HepG2 (cell line): ENCODE data around the gene TPCN2. TPM values are rescaled to one million over a fixed set of nuclear protein-coding genes. Genes with fewer than 3 reads are reported as not detected.

Experiments
- CBFB ChIP-seq: sonication (generic); formaldehyde crosslinking; IDR thresholded peaks from 2 replicates; pipeline ENCODE4 v1.4.0; 2020; ENCODE audit warnings: missing genetic modification reagents
- KDM2A ChIP-seq: sonication (generic); formaldehyde crosslinking; IDR thresholded peaks from 2 replicates; pipeline ENCODE4 v1.4.0; 2020; ENCODE audit warnings: low read depth, missing genetic modification reagents, borderline replicate concordance
- PRDM10 ChIP-seq: sonication (generic); formaldehyde crosslinking; IDR thresholded peaks from 2 replicates; pipeline ENCODE4 v1.4.0; 2020; ENCODE audit warnings: low read depth, missing genetic modification reagents
- SSRP1 ChIP-seq: IDR thresholded peaks from 2 replicates; pipeline ENCODE4 v1.6.1; 2016; ENCODE audit warnings: control low read depth
- ZBTB20 ChIP-seq: sonication (generic); formaldehyde crosslinking; IDR thresholded peaks from 2 replicates; pipeline ENCODE4 v1.8.1; 2023; ENCODE audit warnings: missing genetic modification reagents, low read depth, mild to moderate bottlenecking, borderline replicate concordance
- ZNF18 ChIP-seq: sonication (generic); formaldehyde crosslinking; IDR thresholded peaks from 2 replicates; pipeline ENCODE4 v1.8.0; 2022; ENCODE audit warnings: mild to moderate bottlenecking, missing genetic modification reagents; ENCODE audit not compliant: insufficient replicate concordance
- ZNF678 ChIP-seq: sonication (generic); formaldehyde crosslinking; IDR thresholded peaks from 2 replicates; pipeline ENCODE4 v1.4.0; 2020; ENCODE audit warnings: mild to moderate bottlenecking, missing genetic modification reagents
- polyA plus RNA-seq, 8 experiments: library from polyadenylated mRNA; depleted of rRNA in 3 of 8; stranded (reverse) in 7 of 8; unstranded in 1 of 8; fragments of >200 nt; fragmentation: Illumina TruSeq in 4 of 8; extraction: Trizol in 4 of 8; gene quantifications; 2 replicates each; pipeline versions ENCODE4 v1.2.1 to v1.2.3, GENCODE V29; 2011 to 2016; ENCODE audit warnings: low read depth in 4 of 8, missing spikeins in 1 of 8, mixed read lengths in 1 of 8; ENCODE audit not compliant: insufficient read depth in 1 of 8
- total RNA-seq, 5 experiments: library from RNA; depleted of rRNA; stranded (reverse); fragments of >200 nt; fragmentation: Illumina TruSeq; extraction: Trizol; gene quantifications; 2 replicates each; pipeline ENCODE4 v1.2.3, GENCODE V29; 2016; ENCODE audit warnings: low read depth in 1 of 5
- TF ChIP-seq, protein P1 (sequence below): sonication (generic); formaldehyde crosslinking; IDR thresholded peaks from 2 replicates; pipeline ENCODE4 v1.9.0; 2021; ENCODE audit warnings: mild to moderate bottlenecking, missing genetic modification reagents

Gene TPCN2
- total and polyA plus RNA-seq, 2 of the 13 experiments (the other 11 are each of a cell fraction or from before 2014, with no cell fraction given), result 5.6 to 5.9 TPM

GRCh38 chr11:69122630-69123431 lies 74.1 kb downstream of the TPCN2 start (continued):
- TF ChIP-seq, protein P1, sequence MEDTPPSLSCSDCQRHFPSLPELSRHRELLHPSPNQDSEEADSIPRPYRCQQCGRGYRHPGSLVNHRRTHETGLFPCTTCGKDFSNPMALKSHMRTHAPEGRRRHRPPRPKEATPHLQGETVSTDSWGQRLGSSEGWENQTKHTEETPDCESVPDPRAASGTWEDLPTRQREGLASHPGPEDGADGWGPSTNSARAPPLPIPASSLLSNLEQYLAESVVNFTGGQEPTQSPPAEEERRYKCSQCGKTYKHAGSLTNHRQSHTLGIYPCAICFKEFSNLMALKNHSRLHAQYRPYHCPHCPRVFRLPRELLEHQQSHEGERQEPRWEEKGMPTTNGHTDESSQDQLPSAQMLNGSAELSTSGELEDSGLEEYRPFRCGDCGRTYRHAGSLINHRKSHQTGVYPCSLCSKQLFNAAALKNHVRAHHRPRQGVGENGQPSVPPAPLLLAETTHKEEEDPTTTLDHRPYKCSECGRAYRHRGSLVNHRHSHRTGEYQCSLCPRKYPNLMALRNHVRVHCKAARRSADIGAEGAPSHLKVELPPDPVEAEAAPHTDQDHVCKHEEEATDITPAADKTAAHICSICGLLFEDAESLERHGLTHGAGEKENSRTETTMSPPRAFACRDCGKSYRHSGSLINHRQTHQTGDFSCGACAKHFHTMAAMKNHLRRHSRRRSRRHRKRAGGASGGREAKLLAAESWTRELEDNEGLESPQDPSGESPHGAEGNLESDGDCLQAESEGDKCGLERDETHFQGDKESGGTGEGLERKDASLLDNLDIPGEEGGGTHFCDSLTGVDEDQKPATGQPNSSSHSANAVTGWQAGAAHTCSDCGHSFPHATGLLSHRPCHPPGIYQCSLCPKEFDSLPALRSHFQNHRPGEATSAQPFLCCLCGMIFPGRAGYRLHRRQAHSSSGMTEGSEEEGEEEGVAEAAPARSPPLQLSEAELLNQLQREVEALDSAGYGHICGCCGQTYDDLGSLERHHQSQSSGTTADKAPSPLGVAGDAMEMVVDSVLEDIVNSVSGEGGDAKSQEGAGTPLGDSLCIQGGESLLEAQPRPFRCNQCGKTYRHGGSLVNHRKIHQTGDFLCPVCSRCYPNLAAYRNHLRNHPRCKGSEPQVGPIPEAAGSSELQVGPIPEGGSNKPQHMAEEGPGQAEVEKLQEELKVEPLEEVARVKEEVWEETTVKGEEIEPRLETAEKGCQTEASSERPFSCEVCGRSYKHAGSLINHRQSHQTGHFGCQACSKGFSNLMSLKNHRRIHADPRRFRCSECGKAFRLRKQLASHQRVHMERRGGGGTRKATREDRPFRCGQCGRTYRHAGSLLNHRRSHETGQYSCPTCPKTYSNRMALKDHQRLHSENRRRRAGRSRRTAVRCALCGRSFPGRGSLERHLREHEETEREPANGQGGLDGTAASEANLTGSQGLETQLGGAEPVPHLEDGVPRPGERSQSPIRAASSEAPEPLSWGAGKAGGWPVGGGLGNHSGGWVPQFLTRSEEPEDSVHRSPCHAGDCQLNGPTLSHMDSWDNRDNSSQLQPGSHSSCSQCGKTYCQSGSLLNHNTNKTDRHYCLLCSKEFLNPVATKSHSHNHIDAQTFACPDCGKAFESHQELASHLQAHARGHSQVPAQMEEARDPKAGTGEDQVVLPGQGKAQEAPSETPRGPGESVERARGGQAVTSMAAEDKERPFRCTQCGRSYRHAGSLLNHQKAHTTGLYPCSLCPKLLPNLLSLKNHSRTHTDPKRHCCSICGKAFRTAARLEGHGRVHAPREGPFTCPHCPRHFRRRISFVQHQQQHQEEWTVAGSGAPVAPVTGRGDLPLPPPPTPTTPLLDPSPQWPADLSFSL (CRISPR knock-in tag), result no peak
- TF ChIP-seq ZNF678 (CRISPR knock-in tag), result no peak
- TF ChIP-seq ZBTB20 (CRISPR knock-in tag), result no peak
- TF ChIP-seq SSRP1 (CRISPR knock-in tag), result no peak
- TF ChIP-seq CBFB (CRISPR knock-in tag), result no peak
- no peak for TF ChIP-seq ZNF18 (CRISPR knock-in tag)
- peak; percentile 75; the same call in 1 of the 2 replicates for TF ChIP-seq KDM2A
- no peak for TF ChIP-seq PRDM10
